Fibroblast of pulmonary artery (primary cell): ENCODE measurements around the gene ZBTB9.

Experiments used
- DNase-seq: peaks from one replicate; pipeline ENCODE4 v3.0.0-alpha.2; 2010; ENCODE audit warnings: low read depth
- H3K4me3 ChIP-seq: replicated peaks from 2 replicates; pipeline ENCODE4 v1.5.1; 2011; ENCODE audit warnings: low read depth, mild to moderate bottlenecking, control low read depth, low read length, moderate library complexity
- CTCF ChIP-seq: IDR thresholded peaks from 2 replicates; pipeline ENCODE4 v1.5.1; 2011; ENCODE audit warnings: mild to moderate bottlenecking, control low read depth, low read length, inconsistent platforms; ENCODE audit errors: missing control alignments

ZBTB9 gene

GRCh38 chr6:33438978-33439594, 15.3 kb upstream of the ZBTB9 start:
- no peak for DNase-seq
- TF ChIP-seq CTCF = no peak
- no peak overlapping the region for H3K4me3 ChIP-seq

GRCh38 chr6:33439956-33440648, 14.3 kb upstream of the ZBTB9 start:
- no peak overlapping the region for H3K4me3 ChIP-seq
- no peak for DNase-seq
- no peak for TF ChIP-seq CTCF

GRCh38 chr6:33440649-33441309, 13.6 kb upstream of the ZBTB9 start:
- no peak overlapping the region for H3K4me3 ChIP-seq
- DNase-seq = no peak
- no peak for TF ChIP-seq CTCF

- no peak for TF ChIP-seq CTCF
- DNase-seq = no peak
- H3K4me3 ChIP-seq = no peak overlapping the region
These were observed 12.9 kb upstream of the ZBTB9 start for GRCh38 chr6:33441457-33441856.

GRCh38 chr6:33442283-33442682, 12.1 kb upstream of the ZBTB9 start:
- H3K4me3 ChIP-seq = no peak overlapping the region
- TF ChIP-seq CTCF = no peak
- DNase-seq = no peak

GRCh38 chr6:33443025-33443424, 11.4 kb upstream of the ZBTB9 start:
- H3K4me3 ChIP-seq = no peak overlapping the region
- TF ChIP-seq CTCF = no peak
- no peak for DNase-seq
